Upper lobe of left lung (tissue), 4 donors: Measurements from ENCODE around the gene TNNT2.

ENCODE experiments used
- EP300 ChIP-seq, 4 donors: sonication (generic); formaldehyde crosslinking; IDR thresholded peaks; one replicate each; pipeline ENCODE4 v1.5.1; 2017; ENCODE audit warnings: antibody characterized with exemption in 4 of 4, control low read depth in 2 of 4
- POLR2A ChIP-seq, 4 donors: fragments of 450-650 bp; IDR thresholded peaks; one replicate each; pipeline ENCODE4 v1.5.1; 2016 to 2017; ENCODE audit warnings: antibody characterized with exemption in 4 of 4, mild to moderate bottlenecking in 2 of 4
- POLR2AphosphoS5 ChIP-seq, 2 donors: sonication (generic); formaldehyde crosslinking; IDR thresholded peaks; one replicate each; pipeline ENCODE4 v1.5.1; 2017; ENCODE audit warnings: antibody characterized with exemption in 2 of 2
- TF ChIP-seq, protein P1 (sequence below), 6 experiments: fragments of 450-650 bp in 4 of 6; fragments of 200-600 bp in 2 of 6; sonication (generic) in 2 of 6; IDR thresholded peaks; one replicate each; pipeline ENCODE4 v1.5.1; 2016 to 2019; ENCODE audit warnings: antibody characterized with exemption in 6 of 6

DNA sequence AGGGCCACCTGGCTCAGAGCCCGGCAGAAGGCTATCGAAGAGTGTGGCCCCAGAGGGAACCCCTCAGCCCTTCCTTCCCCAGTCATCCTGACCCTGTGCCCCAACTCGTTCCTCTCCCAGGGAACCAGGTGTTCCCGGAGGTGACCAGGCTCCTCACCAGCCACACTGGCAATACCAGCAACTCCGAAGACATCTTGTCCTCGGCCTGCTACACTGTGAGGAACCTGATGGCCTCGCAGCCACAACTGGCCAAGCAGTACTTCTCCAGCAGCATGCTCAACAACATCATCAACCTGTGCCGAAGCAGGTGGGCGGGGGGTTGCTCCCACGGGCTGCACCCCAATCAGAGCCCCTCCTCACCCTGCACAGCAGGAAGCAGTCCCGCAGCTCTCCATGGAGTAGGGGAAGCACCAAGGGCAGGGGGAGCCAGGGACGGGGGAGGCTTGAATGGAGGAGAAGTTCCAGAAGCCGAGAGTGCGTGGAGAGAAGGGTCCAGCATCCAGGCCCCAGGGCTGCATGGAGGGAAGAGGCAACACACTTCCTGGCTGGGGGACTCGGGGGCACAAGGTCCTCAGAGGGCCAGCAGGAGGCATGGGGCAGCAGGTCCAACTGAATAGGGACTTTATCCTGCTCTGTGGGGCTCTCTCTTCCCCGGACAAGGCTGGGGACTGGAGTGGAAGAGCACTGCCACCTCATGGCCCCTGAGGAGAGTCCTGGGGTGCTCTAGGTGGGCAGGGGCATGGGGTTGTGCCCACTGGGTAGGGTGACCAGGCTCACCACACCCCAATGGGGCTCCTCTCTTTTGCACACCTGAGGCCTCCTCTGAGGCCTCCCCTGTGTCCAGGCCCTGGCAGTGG is 52.4 kb downstream of the TNNT2 start:
- TF ChIP-seq, protein P1, sequence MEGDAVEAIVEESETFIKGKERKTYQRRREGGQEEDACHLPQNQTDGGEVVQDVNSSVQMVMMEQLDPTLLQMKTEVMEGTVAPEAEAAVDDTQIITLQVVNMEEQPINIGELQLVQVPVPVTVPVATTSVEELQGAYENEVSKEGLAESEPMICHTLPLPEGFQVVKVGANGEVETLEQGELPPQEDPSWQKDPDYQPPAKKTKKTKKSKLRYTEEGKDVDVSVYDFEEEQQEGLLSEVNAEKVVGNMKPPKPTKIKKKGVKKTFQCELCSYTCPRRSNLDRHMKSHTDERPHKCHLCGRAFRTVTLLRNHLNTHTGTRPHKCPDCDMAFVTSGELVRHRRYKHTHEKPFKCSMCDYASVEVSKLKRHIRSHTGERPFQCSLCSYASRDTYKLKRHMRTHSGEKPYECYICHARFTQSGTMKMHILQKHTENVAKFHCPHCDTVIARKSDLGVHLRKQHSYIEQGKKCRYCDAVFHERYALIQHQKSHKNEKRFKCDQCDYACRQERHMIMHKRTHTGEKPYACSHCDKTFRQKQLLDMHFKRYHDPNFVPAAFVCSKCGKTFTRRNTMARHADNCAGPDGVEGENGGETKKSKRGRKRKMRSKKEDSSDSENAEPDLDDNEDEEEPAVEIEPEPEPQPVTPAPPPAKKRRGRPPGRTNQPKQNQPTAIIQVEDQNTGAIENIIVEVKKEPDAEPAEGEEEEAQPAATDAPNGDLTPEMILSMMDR (IDR thresholded peaks at IDR 0.05) = no peak
- TF ChIP-seq POLR2A (IDR thresholded peaks at IDR 0.05) (no peak), POLR2AphosphoS5 (IDR thresholded peaks at IDR 0.05) (no peak), EP300 (IDR thresholded peaks at IDR 0.05) (no peak)
